Peyer's patch (tissue), 4 donors: ENCODE data around the gene GOLGA8Q.
"Not testable (repeated sequence)": the region's sequence is repeated elsewhere in the genome, so short reads cannot be mapped to it uniquely, and the experiment has no call there.

Source experiments
- POLR2A ChIP-seq, 2 donors: fragments of 450-650 bp; IDR thresholded peaks; one replicate each; pipeline ENCODE4 v1.5.1; 2017; ENCODE audit warnings: antibody characterized with exemption in 2 of 2, mild to moderate bottlenecking in 2 of 2, moderate library complexity in 2 of 2
- TF ChIP-seq, protein P1 (sequence below), 6 experiments: fragments of 450-650 bp in 4 of 6; fragments of 200-600 bp in 2 of 6; sonication (generic) in 1 of 6; IDR thresholded peaks; one replicate each; pipeline ENCODE4 v1.5.1; 2017 to 2019; ENCODE audit warnings: antibody characterized with exemption in 6 of 6, mild to moderate bottlenecking in 3 of 6, moderate library complexity in 1 of 6

- TF ChIP-seq, protein P1, sequence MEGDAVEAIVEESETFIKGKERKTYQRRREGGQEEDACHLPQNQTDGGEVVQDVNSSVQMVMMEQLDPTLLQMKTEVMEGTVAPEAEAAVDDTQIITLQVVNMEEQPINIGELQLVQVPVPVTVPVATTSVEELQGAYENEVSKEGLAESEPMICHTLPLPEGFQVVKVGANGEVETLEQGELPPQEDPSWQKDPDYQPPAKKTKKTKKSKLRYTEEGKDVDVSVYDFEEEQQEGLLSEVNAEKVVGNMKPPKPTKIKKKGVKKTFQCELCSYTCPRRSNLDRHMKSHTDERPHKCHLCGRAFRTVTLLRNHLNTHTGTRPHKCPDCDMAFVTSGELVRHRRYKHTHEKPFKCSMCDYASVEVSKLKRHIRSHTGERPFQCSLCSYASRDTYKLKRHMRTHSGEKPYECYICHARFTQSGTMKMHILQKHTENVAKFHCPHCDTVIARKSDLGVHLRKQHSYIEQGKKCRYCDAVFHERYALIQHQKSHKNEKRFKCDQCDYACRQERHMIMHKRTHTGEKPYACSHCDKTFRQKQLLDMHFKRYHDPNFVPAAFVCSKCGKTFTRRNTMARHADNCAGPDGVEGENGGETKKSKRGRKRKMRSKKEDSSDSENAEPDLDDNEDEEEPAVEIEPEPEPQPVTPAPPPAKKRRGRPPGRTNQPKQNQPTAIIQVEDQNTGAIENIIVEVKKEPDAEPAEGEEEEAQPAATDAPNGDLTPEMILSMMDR (IDR thresholded peaks at IDR 0.05) = not testable (repeated sequence)
- TF ChIP-seq POLR2A (IDR thresholded peaks at IDR 0.05) = not testable (repeated sequence)
These were observed 22.8 kb upstream of the GOLGA8Q start for GRCh38 chr15:30529049-30529448.
